Neural progenitor cell (in vitro differentiated cells): ENCODE data around the gene GUCA2A. TPM values are rescaled to one million over a fixed set of nuclear protein-coding genes. Genes with fewer than 3 reads are reported as not detected.
A peak's percentile ranks its signal among the peaks of the same experiment; 100 is the strongest.

Source experiments
- DNase-seq: peaks from one replicate; pipeline ENCODE4 v3.0.0-alpha.2; 2016; ENCODE audit warnings: low spot score
- H2AFZ ChIP-seq: fragments of 200-600 bp; sonication (generic); replicated peaks from 2 replicates; pipeline ENCODE4 v1.6.1; 2016; ENCODE audit warnings: antibody characterized with exemption
- H3F3A ChIP-seq: fragments of 200-600 bp; sonication (generic); 2 replicates; pipeline ENCODE4 v1.6.1; 2016; ENCODE audit warnings: antibody characterized with exemption, low read depth
- H3K27ac ChIP-seq: fragments of 200-600 bp; sonication (generic); 2 replicates; pipeline ENCODE4 v1.5.1; 2016; ENCODE audit warnings: mild to moderate bottlenecking
- H3K27me3 ChIP-seq: fragments of 200-600 bp; sonication (generic); 2 replicates; pipeline ENCODE4 v1.6.1; 2016; ENCODE audit warnings: mild to moderate bottlenecking, moderate library complexity
- H3K36me3 ChIP-seq: fragments of 200-600 bp; sonication (generic); 2 replicates; pipeline ENCODE4 v1.5.1; 2016
- H3K4me1 ChIP-seq: fragments of 200-600 bp; sonication (generic); 2 replicates; pipeline ENCODE4 v1.6.1; 2016; ENCODE audit warnings: mixed run types
- H3K4me2 ChIP-seq: fragments of 200-600 bp; sonication (generic); 2 replicates; pipeline ENCODE4 v1.6.1; 2016
- H3K4me3 ChIP-seq: fragments of 200-600 bp; sonication (generic); 2 replicates; pipeline ENCODE4 v1.5.1; 2016
- H3K79me2 ChIP-seq: fragments of 200-600 bp; sonication (generic); 2 replicates; pipeline ENCODE4 v1.6.1; 2016; ENCODE audit warnings: low read depth
- H3K9ac ChIP-seq: fragments of 200-600 bp; sonication (generic); 2 replicates; pipeline ENCODE4 v1.6.1; 2016
- H3K9me3 ChIP-seq: fragments of 200-600 bp; sonication (generic); 2 replicates; pipeline ENCODE4 v1.5.1; 2016; ENCODE audit warnings: low read depth
- H4K20me1 ChIP-seq: fragments of 200-600 bp; sonication (generic); 2 replicates; pipeline ENCODE4 v1.6.1; 2016; ENCODE audit warnings: low read depth
- H3K27ac Mint-ChIP-seq: 3 replicates; pipeline ENCODE4 v1.8.0; 2021; ENCODE audit warnings: mixed read lengths
- H3K27me3 Mint-ChIP-seq: 2 replicates; pipeline ENCODE4 v1.8.0; 2022; ENCODE audit warnings: low read depth, mild to moderate bottlenecking, inconsistent platforms, moderate library complexity, mixed read lengths; ENCODE audit not compliant: insufficient read depth
- H3K36me3 Mint-ChIP-seq: 3 replicates; pipeline ENCODE4 v1.8.0; 2021; ENCODE audit warnings: mixed read lengths
- H3K4me1 Mint-ChIP-seq: 3 replicates; pipeline ENCODE4 v1.8.0; 2021; ENCODE audit warnings: mixed read lengths
- H3K4me3 Mint-ChIP-seq: 3 replicates; pipeline ENCODE4 v1.8.0; 2021; ENCODE audit warnings: mild to moderate bottlenecking, moderate library complexity, mixed read lengths
- H3K9me3 Mint-ChIP-seq: 3 replicates; pipeline ENCODE4 v1.8.0; 2020; ENCODE audit warnings: mixed read lengths
- CTCF ChIP-seq: fragments of 200-600 bp; sonication (generic); IDR thresholded peaks from 2 replicates; pipeline ENCODE4 v1.5.1; 2017; ENCODE audit warnings: antibody characterized with exemption, mild to moderate bottlenecking
- EZH2 ChIP-seq: fragments of 200-600 bp; sonication (generic); IDR thresholded peaks from 2 replicates; pipeline ENCODE4 v1.6.1; 2017; ENCODE audit warnings: antibody characterized with exemption, mild to moderate bottlenecking, moderate library complexity
- EZH2phosphoT487 ChIP-seq: fragments of 200-600 bp; sonication (generic); IDR thresholded peaks from 2 replicates; pipeline ENCODE4 v1.6.1; 2017; ENCODE audit warnings: antibody characterized with exemption
- total RNA-seq: library from RNA; depleted of rRNA; stranded (reverse); fragments of >200 nt; gene quantifications from 2 replicates; pipeline ENCODE4 v1.2.3, GENCODE V29; 2015; ENCODE audit warnings: low replicate concordance

GUCA2A gene
- total RNA-seq, 1 donor from 2014 or later = not detected

- H4K20me1 ChIP-seq = no peaks in the 10 kb centered on the region
- H3K79me2 ChIP-seq = no peaks in the 10 kb centered on the region
- no peaks in the 10 kb centered on the region for H3K9me3 Mint-ChIP-seq
- H3K4me3 Mint-ChIP-seq = peak overlapping the region; percentile 10
- no peak overlapping the region for H3K4me3 ChIP-seq
- TF ChIP-seq EZH2 = no peak
- no peak overlapping the region for H2AFZ ChIP-seq
- no peak overlapping the region for H3K27ac ChIP-seq
- H3F3A ChIP-seq = no peaks in the 10 kb centered on the region
- DNase-seq = no peak
- H3K9me3 ChIP-seq = no peaks in the 10 kb centered on the region
- H3K36me3 Mint-ChIP-seq = no peaks in the 10 kb centered on the region
- H3K27ac Mint-ChIP-seq = no peak overlapping the region
- no peaks in the 10 kb centered on the region for H3K4me1 Mint-ChIP-seq
- no peaks in the 10 kb centered on the region for H3K4me1 ChIP-seq
- peaks cover 5% of the 10 kb centered on the region for H3K27me3 Mint-ChIP-seq
- H3K4me2 ChIP-seq = no peak overlapping the region
- no peaks in the 10 kb centered on the region for H3K36me3 ChIP-seq
- no peaks in the 10 kb centered on the region for H3K27me3 ChIP-seq
- no peak overlapping the region for H3K9ac ChIP-seq
Observed at GRCh38 chr1:42153624-42154023, 10.9 kb downstream of the GUCA2A start.

- TF ChIP-seq EZH2 (no peak), EZH2phosphoT487 (no peak), CTCF (no peak)
- no peaks in the 10 kb centered on the region for H3K79me2 ChIP-seq
- DNase-seq = no peak
Observed at GRCh38 chr1:42152907-42153600, 11.5 kb downstream of the GUCA2A start, which contains the start of gene GUCA2B. Gene GUCA2B (plus strand): TSS chr1:42153410. CDS start chr1:42153451, 41 bp downstream.

GRCh38 chr1:42152119-42152518 is 12.4 kb downstream of the GUCA2A start:
- no peaks in the 10 kb centered on the region for H3K4me1 Mint-ChIP-seq
- no peaks in the 10 kb centered on the region for H3F3A ChIP-seq
- H3K9me3 Mint-ChIP-seq = no peaks in the 10 kb centered on the region
- no peak overlapping the region for H2AFZ ChIP-seq
- H3K36me3 ChIP-seq = no peaks in the 10 kb centered on the region
- no peak overlapping the region for H3K27ac ChIP-seq
- no peaks in the 10 kb centered on the region for H3K9me3 ChIP-seq
- H4K20me1 ChIP-seq = no peaks in the 10 kb centered on the region
- H3K4me1 ChIP-seq = no peaks in the 10 kb centered on the region
- no peak for DNase-seq
- no peak overlapping the region for H3K4me3 ChIP-seq
- H3K4me3 Mint-ChIP-seq = peak overlapping the region; percentile 15
- H3K27ac Mint-ChIP-seq = no peak overlapping the region
- no peaks in the 10 kb centered on the region for H3K27me3 ChIP-seq
- H3K4me2 ChIP-seq = no peak overlapping the region
- H3K27me3 Mint-ChIP-seq = peaks cover 5% of the 10 kb centered on the region
- TF ChIP-seq EZH2phosphoT487 (no peak), CTCF (no peak), EZH2 (no peak)
- H3K79me2 ChIP-seq = no peaks in the 10 kb centered on the region
- no peak overlapping the region for H3K9ac ChIP-seq
- no peaks in the 10 kb centered on the region for H3K36me3 Mint-ChIP-seq

More at GRCh38 chr1:42152907-42153600, 11.5 kb downstream of the GUCA2A start, which contains the start of gene GUCA2B:
- no peaks in the 10 kb centered on the region for H3K27me3 ChIP-seq
- no peaks in the 10 kb centered on the region for H3K36me3 Mint-ChIP-seq
- no peak within 1 kb of the TSS for H3K4me2 ChIP-seq
- no peaks in the 10 kb centered on the region for H3K9me3 Mint-ChIP-seq
- no peak within 1 kb of the TSS for H3K9ac ChIP-seq
- H3K4me1 Mint-ChIP-seq = no peaks in the 10 kb centered on the region
- no peaks in the 10 kb centered on the region for H3K4me1 ChIP-seq
- H4K20me1 ChIP-seq = no peaks in the 10 kb centered on the region
- peak within 1 kb of the TSS; percentile 15 for H3K4me3 Mint-ChIP-seq
- no peak within 1 kb of the TSS for H2AFZ ChIP-seq
- no peak within 1 kb of the TSS for H3K27ac ChIP-seq
- no peak within 1 kb of the TSS for H3K4me3 ChIP-seq
- H3F3A ChIP-seq = no peaks in the 10 kb centered on the region
- no peaks in the 10 kb centered on the region for H3K9me3 ChIP-seq
- peaks cover 5% of the 10 kb centered on the region for H3K27me3 Mint-ChIP-seq
- no peaks in the 10 kb centered on the region for H3K36me3 ChIP-seq
- no peak within 1 kb of the TSS for H3K27ac Mint-ChIP-seq

DNA sequence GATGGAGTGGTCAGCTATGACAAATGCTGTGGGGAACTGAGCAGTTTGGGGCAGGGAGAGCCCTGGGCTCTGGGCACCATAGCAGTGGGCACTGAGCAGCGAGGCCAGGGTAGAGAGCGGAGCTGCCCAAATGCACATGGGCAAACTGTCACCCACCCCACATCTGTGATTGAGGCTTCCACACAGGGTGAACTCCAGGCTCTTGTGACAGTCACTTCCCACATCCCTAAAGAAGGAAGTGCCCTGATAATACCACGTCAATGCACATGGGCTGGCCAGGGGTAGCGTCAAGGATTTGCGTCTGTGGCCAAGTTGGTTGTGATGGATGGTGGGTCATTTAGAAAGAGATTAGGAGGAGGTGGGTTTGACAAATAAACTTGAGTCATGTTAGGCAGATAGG is 13.9 kb downstream of the GUCA2A start:
- Histone ChIP-seq H4K20me1 (no peaks in the 10 kb centered on the region), H3K79me2 (no peaks in the 10 kb centered on the region), H3K4me2 (no peak overlapping the region), H3K27me3 (no peaks in the 10 kb centered on the region), H3K9ac (no peak overlapping the region), H3K9me3 (no peaks in the 10 kb centered on the region), H3K4me1 (no peaks in the 10 kb centered on the region), H3K36me3 (no peaks in the 10 kb centered on the region), H3F3A (no peaks in the 10 kb centered on the region), H3K4me3 (no peak overlapping the region), H3K27ac (no peak overlapping the region), H2AFZ (no peak overlapping the region)
- Mint-ChIP-seq H3K27ac (no peak overlapping the region), H3K4me3 (no peak overlapping the region), H3K9me3 (no peaks in the 10 kb centered on the region), H3K36me3 (no peaks in the 10 kb centered on the region), H3K4me1 (no peaks in the 10 kb centered on the region), H3K27me3 (peaks cover 5% of the 10 kb centered on the region)
- DNase-seq = no peak
- no peak for TF ChIP-seq EZH2
- no peak for TF ChIP-seq EZH2phosphoT487
- TF ChIP-seq CTCF = no peak
